ENCODE results near the gene GUCY1A1.

Gene GUCY1A1

DNA sequence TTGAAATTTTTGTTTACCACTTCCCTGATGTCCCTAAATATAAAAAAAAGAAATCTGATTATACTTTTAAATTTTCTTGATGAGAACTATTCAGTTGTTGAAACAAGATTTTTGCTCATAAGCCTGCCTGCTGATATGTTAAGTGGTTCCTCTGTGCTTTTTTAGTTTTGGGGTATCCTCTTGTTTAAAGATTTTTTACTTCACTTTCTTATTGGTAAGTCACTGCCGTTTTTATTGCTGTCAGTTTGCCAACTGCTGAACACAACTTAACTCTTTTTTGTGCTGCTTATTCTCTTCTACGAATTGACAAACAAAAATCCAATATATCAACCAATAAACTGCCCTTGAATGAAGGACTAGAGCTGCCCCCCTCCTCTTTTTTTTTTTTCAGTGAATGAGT, 39.5 kb downstream of the GUCY1A1 start:
- TF ChIP-seq, protein P1, sequence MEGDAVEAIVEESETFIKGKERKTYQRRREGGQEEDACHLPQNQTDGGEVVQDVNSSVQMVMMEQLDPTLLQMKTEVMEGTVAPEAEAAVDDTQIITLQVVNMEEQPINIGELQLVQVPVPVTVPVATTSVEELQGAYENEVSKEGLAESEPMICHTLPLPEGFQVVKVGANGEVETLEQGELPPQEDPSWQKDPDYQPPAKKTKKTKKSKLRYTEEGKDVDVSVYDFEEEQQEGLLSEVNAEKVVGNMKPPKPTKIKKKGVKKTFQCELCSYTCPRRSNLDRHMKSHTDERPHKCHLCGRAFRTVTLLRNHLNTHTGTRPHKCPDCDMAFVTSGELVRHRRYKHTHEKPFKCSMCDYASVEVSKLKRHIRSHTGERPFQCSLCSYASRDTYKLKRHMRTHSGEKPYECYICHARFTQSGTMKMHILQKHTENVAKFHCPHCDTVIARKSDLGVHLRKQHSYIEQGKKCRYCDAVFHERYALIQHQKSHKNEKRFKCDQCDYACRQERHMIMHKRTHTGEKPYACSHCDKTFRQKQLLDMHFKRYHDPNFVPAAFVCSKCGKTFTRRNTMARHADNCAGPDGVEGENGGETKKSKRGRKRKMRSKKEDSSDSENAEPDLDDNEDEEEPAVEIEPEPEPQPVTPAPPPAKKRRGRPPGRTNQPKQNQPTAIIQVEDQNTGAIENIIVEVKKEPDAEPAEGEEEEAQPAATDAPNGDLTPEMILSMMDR (IDR thresholded peaks at IDR 0.05; ENCODE audit: low read depth, low read length, missing control alignments) = no peak
- in situ Hi-C loops (cut with HindIII; ENCODE audit: low sequenced_read_pairs) = no loop called here
- no peak for DNase-seq (ENCODE audit: low read depth)
- H3K4me3 ChIP-seq (ENCODE audit: low read depth, low read length) = no peak overlapping the region

DNA sequence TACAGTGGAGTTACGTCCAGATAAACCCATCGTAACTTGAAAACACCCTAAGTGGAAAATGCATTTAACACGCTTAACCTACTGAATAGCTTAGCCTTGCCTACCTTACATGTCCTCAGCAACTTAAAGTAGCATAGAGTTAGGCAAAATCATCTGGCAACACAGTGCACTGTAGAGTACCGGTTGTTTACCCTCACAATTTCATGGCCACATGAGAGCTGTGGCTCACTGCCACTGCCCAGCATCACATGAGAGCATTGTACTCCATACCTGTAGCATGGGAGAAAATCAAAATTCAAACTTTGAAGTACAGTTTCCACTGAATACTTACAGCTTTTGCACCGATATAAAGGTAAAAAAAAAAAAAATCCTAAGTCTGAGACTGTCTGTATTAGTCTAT, 40.6 kb downstream of the GUCY1A1 start:
- H3K4me3 ChIP-seq (ENCODE audit: low read depth, low read length) = no peak overlapping the region
- in situ Hi-C loops (cut with HindIII; ENCODE audit: low sequenced_read_pairs) = no loop called here
- TF ChIP-seq, protein P1 (IDR thresholded peaks at IDR 0.05; ENCODE audit: low read depth, low read length, missing control alignments) = no peak
- DNase-seq (ENCODE audit: low read depth) = no peak

DNA sequence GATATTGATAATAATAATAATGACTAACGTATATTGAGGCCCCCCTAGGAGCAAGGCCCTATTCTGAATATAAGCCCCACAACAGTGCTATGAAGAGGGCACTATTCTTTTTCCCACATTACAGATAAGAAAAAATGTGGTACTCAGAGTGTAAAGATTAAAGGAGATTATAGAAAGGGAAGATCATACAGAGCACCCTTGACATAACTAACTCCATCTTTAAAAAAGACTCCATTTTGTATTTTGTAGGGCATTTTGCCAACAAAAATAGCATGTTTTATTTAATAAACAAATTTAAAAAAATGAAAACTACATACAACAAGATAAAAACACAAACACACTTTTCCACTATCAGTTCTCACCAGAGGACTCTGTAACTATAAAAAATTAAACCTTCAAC, 42.1 kb downstream of the GUCY1A1 start:
- in situ Hi-C loops (cut with HindIII; ENCODE audit: low sequenced_read_pairs) = no loop called here
- no peak for DNase-seq (ENCODE audit: low read depth)
- no peak overlapping the region for H3K4me3 ChIP-seq (ENCODE audit: low read depth, low read length)
- TF ChIP-seq, protein P1 (IDR thresholded peaks at IDR 0.05; ENCODE audit: low read depth, low read length, missing control alignments) = no peak

DNA sequence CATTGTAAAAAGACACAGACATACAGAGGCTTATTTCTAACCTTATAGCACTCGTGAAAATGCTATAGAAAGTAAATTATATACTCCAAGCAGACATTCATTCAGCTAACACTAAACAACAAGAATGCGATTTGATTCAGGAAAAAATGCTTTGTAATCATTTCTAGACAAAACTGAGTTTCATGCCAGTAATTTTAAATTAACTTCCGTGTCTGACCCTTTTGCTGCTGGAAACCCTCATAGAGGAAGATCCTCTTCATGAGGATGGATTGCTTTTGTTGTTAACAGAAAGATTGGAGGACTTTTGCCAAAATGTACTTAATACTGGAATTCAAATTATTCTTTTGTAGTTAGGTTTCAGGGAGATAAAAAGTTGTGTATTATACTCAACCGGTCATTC, 43.3 kb downstream of the GUCY1A1 start:
- in situ Hi-C loops (cut with HindIII; ENCODE audit: low sequenced_read_pairs) = no loop called here
- TF ChIP-seq, protein P1 (IDR thresholded peaks at IDR 0.05; ENCODE audit: low read depth, low read length, missing control alignments) = no peak
- DNase-seq (ENCODE audit: low read depth) = no peak
- H3K4me3 ChIP-seq (ENCODE audit: low read depth, low read length) = no peak overlapping the region

DNA sequence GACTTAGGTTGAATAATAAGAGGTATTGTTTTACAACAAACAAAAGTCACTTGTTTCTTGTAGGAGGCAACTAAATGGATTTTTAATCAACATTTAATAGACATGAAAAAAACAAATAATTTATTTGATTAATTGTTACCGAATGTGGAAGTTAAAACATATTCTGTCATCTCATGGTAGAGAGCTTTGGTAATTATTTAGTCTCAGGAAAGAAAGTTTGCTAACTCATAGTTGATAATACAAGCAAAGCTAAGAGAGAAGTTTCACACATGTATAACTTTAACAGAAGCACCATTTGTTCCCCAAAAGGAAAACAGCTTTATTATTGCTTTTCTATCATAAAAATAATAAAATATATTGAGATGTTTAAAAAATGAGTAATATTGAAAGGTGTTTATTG, 44.9 kb downstream of the GUCY1A1 start:
- in situ Hi-C loops (cut with HindIII; ENCODE audit: low sequenced_read_pairs) = no loop called here
- H3K4me3 ChIP-seq (ENCODE audit: low read depth, low read length) = no peak overlapping the region
- DNase-seq (ENCODE audit: low read depth) = no peak
- TF ChIP-seq, protein P1 (IDR thresholded peaks at IDR 0.05; ENCODE audit: low read depth, low read length, missing control alignments) = no peak

DNA sequence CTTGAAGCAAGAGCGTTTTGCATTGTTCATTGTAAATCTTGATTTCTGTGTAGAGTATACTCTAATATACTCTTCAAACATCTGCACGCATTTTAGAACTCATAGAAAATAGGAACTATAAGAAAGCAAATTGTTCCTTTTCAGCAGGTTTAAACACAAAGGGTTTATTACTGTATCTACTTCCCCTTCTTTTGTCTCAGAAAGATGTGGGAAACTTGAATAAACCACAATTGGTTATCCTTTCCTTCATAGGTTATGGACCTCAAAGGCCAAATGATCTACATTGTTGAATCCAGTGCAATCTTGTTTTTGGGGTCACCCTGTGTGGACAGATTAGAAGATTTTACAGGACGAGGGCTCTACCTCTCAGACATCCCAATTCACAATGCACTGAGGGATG, 46.2 kb downstream of the GUCY1A1 start:
- TF ChIP-seq, protein P1 (IDR thresholded peaks at IDR 0.05; ENCODE audit: low read depth, low read length, missing control alignments) = no peak
- DNase-seq (ENCODE audit: low read depth) = no peak
- in situ Hi-C loops (cut with HindIII; ENCODE audit: low sequenced_read_pairs) = no loop called here
- H3K4me3 ChIP-seq (ENCODE audit: low read depth, low read length) = no peak overlapping the region

DNA sequence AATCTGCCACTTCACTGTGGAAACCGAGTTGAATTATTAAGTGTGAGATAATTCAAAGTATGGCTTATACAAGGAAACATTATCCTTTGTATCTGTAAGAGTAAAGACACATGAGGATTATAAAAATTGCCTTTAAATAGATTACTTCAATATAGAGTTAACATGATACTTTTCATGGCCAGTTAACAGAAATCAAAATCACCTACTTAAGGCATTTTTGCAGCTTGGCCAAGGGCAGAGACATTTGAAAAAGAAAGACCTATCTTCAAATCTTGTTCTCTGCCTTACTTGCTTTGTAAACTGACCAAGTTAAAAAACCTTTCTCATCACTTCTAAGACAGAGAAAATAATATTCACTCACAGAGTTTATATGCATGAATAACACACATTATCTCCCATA, 47.3 kb downstream of the GUCY1A1 start:
- TF ChIP-seq, protein P1 (IDR thresholded peaks at IDR 0.05; ENCODE audit: low read depth, low read length, missing control alignments) = no peak
- DNase-seq (ENCODE audit: low read depth) = no peak
- in situ Hi-C loops (cut with HindIII; ENCODE audit: low sequenced_read_pairs) = no loop called here
- no peak overlapping the region for H3K4me3 ChIP-seq (ENCODE audit: low read depth, low read length)

Measured in astrocyte of the cerebellum (primary cell).